NT2/D1 (cell line): ENCODE data around the gene LRBA.
"Not testable (repeated sequence)": the region's sequence is repeated elsewhere in the genome, so short reads cannot be mapped to it uniquely, and the experiment has no call there.

Experiments used
- DNase-seq: peaks from one replicate; pipeline ENCODE4 v3.0.0-alpha.2; 2011; ENCODE audit warnings: low read depth, low spot score
- H3K27me3 ChIP-seq: 2 replicates; pipeline ENCODE4 v1.6.0; 2011; ENCODE audit warnings: mild to moderate bottlenecking; ENCODE audit not compliant: insufficient read length, insufficient read depth
- H3K36me3 ChIP-seq: 2 replicates; pipeline ENCODE4 v1.6.1; 2011; ENCODE audit warnings: mild to moderate bottlenecking, low read length, mixed read lengths; ENCODE audit not compliant: insufficient read depth, insufficient read length
- H3K4me1 ChIP-seq: 2 replicates; pipeline ENCODE4 v1.5.1; 2011; ENCODE audit not compliant: insufficient read depth, insufficient read length
- H3K4me3 ChIP-seq: 2 replicates; pipeline ENCODE4 v1.5.1; 2011; ENCODE audit warnings: low read depth; ENCODE audit not compliant: insufficient read length
- H3K9ac ChIP-seq: 2 replicates; pipeline ENCODE4 v1.6.0; 2011; ENCODE audit warnings: low read depth; ENCODE audit not compliant: insufficient read length
- H3K9me3 ChIP-seq: 2 replicates; pipeline ENCODE4 v1.5.1; 2011; ENCODE audit warnings: mild to moderate bottlenecking, low read length; ENCODE audit not compliant: insufficient read depth
- SUZ12 ChIP-seq: IDR thresholded peaks from 2 replicates; pipeline ENCODE4 v1.6.1; 2011; ENCODE audit not compliant: insufficient read length, insufficient read depth; ENCODE audit errors: extremely low read depth
- YY1 ChIP-seq: IDR thresholded peaks from 2 replicates; pipeline ENCODE4 v1.6.1; 2011; ENCODE audit not compliant: insufficient read length, insufficient read depth
- ZNF274 ChIP-seq: IDR thresholded peaks from 2 replicates; pipeline ENCODE4 v1.6.1; 2011; ENCODE audit warnings: mild to moderate bottlenecking, low read depth, low read length

LRBA gene

DNA sequence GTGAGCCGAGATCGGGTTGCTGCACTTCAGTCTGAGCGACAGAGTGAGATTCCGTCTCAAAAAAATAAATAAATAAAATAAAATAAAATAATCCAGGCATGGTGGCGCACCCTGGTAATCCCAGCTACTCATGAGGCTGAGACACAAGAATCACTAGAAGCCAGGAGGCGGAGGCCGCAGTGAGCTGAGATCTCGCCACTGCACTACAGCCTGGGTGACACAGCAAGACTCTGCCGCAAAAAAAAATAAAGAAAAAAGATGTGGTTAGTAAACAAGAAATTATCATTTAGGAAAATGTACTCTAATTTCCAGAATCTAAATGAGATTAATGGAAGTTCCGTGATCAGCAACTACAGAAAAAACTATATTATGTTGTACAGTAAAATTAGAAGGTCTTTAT lies 14.5 kb upstream of the LRBA start:
- no peak overlapping the region for H3K9ac ChIP-seq
- no peaks in the 10 kb centered on the region for H3K4me1 ChIP-seq
- H3K9me3 ChIP-seq: no peaks in the 10 kb centered on the region
- TF ChIP-seq ZNF274 (no peak), YY1 (no peak), SUZ12 (no peak)
- no peak overlapping the region for H3K4me3 ChIP-seq
- no peaks in the 10 kb centered on the region for H3K27me3 ChIP-seq
- no peak for DNase-seq
- H3K36me3 ChIP-seq: no peaks in the 10 kb centered on the region

DNA sequence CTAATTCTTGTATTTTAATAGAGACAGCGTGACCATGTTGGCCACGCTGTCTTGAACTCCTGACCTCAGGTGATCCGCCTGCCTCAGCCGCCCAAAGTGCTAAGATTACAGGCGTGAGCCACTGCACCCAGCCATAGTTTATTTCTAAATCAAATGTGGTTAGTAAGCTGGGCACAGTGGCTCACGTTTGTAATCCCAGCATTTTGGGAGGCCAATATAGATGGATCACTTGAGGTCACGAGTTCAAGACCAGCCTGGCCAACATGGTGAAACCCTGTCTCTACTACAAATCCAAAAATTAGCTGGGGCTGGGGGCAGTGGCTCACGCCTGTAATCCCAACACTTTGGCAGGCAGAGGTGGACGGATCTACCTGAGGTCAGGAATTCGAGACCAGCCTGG lies 13.9 kb upstream of the LRBA start:
- not testable (repeated sequence) for H3K4me3 ChIP-seq, H3K27me3 ChIP-seq, H3K9me3 ChIP-seq, H3K9ac ChIP-seq, H3K36me3 ChIP-seq, H3K4me1 ChIP-seq, DNase-seq

DNA sequence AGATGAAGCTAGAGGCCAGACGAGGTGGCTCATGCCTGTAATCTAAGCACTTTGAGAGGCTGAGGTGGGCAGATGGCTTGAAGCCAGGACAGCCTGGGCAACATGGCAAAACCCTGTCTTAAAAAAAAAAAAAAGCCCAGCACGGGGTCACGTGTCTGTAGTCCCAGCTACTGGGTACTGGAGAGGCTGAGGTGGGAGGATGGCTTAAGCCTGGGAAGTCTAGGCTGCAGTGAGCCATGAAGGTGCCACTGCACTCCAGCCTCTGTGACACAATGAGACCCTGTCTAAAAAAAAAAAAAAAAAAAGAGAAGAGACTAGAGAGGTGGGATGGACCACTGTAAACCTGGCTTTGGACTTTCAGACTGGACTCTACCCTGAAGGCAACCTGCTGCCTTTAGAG lies 10.7 kb upstream of the LRBA start:
- no peaks in the 10 kb centered on the region for H3K27me3 ChIP-seq

DNA sequence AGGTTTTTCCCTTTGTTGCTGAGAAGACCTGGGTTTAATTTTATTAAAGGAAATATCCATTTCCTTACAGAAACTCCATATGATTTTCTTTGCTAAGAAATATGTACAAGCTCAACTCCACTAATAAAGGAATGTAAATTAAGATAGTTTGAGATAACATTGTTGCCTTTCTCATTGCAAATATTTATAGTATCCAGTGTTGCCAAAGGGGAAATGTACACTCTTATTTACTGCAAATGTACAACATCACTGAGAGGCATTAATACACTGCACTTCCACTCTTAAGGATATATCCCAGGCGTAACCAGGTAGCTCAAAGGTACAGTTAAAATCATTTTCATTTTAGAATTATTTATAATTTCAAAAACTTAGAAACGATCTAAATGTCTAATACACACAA lies 7.5 kb upstream of the LRBA start:
- Histone ChIP-seq H3K9ac (no peak overlapping the region), H3K4me3 (no peak overlapping the region), H3K36me3 (no peaks in the 10 kb centered on the region), H3K9me3 (no peaks in the 10 kb centered on the region), H3K27me3 (no peaks in the 10 kb centered on the region), H3K4me1 (no peaks in the 10 kb centered on the region)
- TF ChIP-seq SUZ12: no peak
- no peak for TF ChIP-seq ZNF274
- no peak for TF ChIP-seq YY1
- DNase-seq: no peak

More for the DNA sequence above, 10.7 kb upstream of the LRBA start:
- Histone ChIP-seq H3K9me3 (no peaks in the 10 kb centered on the region), H3K4me3 (no peak overlapping the region), H3K36me3 (no peaks in the 10 kb centered on the region), H3K9ac (no peak overlapping the region), H3K4me1 (no peaks in the 10 kb centered on the region)
- no peak for DNase-seq
- TF ChIP-seq YY1 (no peak), SUZ12 (no peak), ZNF274 (no peak)

DNA sequence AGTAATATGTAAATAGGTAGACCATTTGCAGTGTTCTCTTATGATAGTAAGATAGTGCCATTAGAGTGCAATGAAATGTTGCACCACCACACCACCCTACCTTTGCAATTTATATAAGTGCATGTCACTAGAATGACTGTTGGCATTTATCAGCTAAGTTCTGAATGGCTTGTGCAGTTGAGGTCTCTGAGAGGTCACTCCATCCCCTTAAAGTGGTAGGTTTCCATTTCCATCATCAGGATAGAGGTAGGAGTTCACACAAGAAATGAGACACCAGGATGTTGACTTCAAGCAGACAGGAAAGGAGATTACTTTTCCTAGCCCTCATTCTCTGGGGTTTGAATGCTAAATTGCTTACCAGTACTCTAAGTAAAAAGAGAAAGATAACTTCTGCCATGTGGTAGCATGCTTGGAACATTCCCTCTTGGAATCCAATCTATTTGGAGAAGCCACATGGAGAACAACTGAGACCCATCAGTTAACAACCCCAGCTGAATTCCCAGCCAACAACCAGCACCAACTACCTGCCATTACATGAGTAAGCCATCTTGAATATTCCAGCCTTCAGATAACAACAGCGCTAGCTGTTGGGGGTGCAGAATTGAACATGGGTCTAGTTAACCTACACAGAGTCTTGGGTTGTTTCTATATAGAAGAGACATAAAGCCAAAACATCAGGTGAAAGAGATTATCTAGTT lies 6.7 kb upstream of the LRBA start:
- H3K9me3 ChIP-seq: no peaks in the 10 kb centered on the region
- TF ChIP-seq ZNF274 (no peak), SUZ12 (no peak), YY1 (no peak)
- no peaks in the 10 kb centered on the region for H3K36me3 ChIP-seq
- H3K4me1 ChIP-seq: no peaks in the 10 kb centered on the region
- H3K9ac ChIP-seq: no peak overlapping the region
- H3K4me3 ChIP-seq: no peak overlapping the region
- H3K27me3 ChIP-seq: no peaks in the 10 kb centered on the region
- DNase-seq: no peak

DNA sequence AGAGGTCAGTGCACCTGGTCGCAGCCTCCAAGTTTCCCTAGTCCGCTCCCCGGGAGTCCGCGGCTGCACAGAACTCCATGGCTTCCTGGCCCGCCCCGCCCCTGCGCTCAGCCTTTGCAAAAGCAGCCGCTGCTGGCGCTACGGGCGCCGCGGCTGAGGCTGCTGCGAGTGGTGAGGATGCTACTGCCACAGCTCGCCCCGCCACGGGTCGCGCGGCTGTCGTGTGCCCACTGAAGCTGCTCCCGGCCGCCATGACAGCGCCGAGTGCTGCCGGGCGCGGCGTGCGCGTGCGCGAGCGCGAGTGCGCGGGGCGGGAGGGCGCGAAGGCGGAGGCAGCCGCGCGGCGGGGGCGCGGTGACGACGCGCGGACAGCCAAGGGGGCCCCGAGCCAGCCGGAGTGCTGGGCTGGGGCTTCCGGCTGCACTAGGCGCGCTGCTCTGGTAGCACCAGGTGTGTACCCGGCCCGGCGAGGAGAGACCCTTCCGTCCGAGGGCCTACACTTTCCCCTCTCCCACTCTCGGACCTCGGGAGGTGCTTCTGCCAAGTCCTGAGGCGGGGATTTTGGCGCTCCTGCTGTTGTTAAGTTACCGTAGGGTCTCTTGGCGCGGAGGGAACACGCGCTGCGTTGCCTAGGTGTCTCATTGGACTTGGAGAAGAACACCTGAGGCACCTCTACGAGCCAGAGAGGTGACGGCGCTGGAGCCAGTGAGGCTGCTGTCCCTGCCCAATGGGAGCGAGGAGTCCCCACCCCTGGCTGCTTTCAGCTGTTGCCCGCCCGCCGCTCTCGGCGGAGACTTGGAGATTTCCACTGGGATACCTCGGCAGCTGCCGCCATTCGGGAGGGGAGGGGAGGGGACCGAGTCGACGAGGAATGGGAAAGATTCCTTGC lies 619 bp upstream of the LRBA start:
- Histone ChIP-seq H3K9me3 (no peaks in the 10 kb centered on the region), H3K27me3 (no peaks in the 10 kb centered on the region), H3K9ac (peak overlapping the region; percentile 93), H3K36me3 (peaks cover 4% of the 10 kb centered on the region), H3K4me3 (peak overlapping the region; percentile 85), H3K4me1 (no peaks in the 10 kb centered on the region)
- TF ChIP-seq ZNF274 (no peak), SUZ12 (no peak), YY1 (peak; percentile 56)
- DNase-seq: peak; percentile 40

DNA sequence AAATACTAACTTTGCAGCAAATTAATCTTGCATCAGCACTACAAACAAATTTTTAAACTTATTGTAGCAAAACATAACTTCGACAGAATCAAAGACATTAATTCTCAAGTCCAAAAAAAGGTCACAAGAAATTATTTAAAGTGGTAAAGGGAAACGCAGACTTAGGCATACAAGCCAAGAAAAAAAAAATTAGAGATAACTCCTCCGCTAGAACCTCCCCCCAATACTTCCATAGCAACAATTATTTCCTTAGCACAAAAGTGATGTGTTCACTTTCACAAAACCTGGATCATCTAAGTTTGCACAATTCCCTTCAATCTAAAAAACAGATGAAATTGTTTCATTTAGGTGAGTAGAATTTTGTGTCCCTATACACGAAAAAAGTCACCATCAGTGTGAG lies 1.1 kb downstream of the LRBA start:
- no peaks in the 10 kb centered on the region for H3K27me3 ChIP-seq
- H3K4me1 ChIP-seq: no peaks in the 10 kb centered on the region
- H3K9ac ChIP-seq: peak overlapping the region; percentile 93
- DNase-seq: no peak
- H3K4me3 ChIP-seq: peak overlapping the region; percentile 85
- TF ChIP-seq SUZ12 (no peak), YY1 (no peak), ZNF274 (no peak)
- H3K9me3 ChIP-seq: no peaks in the 10 kb centered on the region
- peaks cover 4% of the 10 kb centered on the region for H3K36me3 ChIP-seq
